OCI-LY1 (cell line): ENCODE measurements around the gene ZNF692.

ENCODE experiments used
- EZH2 ChIP-seq: fragments of 200-600 bp; sonication (generic), shearing (Covaris generic); IDR thresholded peaks from 2 replicates; pipeline ENCODE4 v1.8.0; 2017; ENCODE audit warnings: borderline replicate concordance, mixed run types, mild to moderate bottlenecking, antibody characterized with exemption, low read length, moderate library complexity, mixed read lengths
- TF ChIP-seq, protein P1 (sequence below): fragments of 200-600 bp; sonication (generic), shearing (Covaris generic); IDR thresholded peaks from 2 replicates; pipeline ENCODE4 v1.5.1; 2017; ENCODE audit warnings: mild to moderate bottlenecking, antibody characterized with exemption, low read length, moderate library complexity, mixed read lengths

DNA sequence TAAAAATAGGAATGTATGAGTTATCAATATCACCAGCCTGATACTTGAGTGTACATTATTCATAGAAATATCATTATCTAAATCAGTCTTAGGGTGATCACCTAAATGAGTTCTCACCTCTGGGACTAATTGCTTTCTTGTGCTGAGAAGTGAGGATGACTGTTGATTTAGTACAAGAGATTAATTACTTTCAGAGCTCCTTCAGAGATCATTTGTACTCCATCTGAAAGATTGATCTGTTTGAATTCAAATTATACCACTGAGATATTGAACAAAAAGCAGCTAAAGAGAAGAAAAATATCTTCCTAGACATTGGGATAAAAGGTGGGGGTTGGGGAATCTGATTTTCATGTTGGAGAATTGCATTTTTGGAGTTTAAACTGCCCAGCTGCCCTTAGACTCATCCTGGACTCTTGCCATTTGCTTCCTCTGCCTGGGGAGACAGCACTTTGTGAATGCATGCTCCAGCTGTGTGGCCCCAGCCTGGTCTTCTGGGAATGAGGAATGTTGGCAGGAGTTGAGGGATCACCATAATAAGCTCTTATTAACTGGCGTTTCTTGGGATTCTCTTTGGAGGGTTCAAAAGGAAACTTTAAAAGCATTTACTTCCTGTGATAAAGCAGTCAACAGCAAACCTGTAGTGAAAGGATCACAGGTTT lies 27.5 kb upstream of the ZNF692 start:
- TF ChIP-seq EZH2, result no peak
- TF ChIP-seq, protein P1, sequence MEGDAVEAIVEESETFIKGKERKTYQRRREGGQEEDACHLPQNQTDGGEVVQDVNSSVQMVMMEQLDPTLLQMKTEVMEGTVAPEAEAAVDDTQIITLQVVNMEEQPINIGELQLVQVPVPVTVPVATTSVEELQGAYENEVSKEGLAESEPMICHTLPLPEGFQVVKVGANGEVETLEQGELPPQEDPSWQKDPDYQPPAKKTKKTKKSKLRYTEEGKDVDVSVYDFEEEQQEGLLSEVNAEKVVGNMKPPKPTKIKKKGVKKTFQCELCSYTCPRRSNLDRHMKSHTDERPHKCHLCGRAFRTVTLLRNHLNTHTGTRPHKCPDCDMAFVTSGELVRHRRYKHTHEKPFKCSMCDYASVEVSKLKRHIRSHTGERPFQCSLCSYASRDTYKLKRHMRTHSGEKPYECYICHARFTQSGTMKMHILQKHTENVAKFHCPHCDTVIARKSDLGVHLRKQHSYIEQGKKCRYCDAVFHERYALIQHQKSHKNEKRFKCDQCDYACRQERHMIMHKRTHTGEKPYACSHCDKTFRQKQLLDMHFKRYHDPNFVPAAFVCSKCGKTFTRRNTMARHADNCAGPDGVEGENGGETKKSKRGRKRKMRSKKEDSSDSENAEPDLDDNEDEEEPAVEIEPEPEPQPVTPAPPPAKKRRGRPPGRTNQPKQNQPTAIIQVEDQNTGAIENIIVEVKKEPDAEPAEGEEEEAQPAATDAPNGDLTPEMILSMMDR, result no peak
